ENCODE data around the gene FBXL20. TPM values are rescaled to one million over a fixed set of nuclear protein-coding genes. Genes with fewer than 3 reads are reported as not detected.

Gene FBXL20
- total RNA-seq, 1 experiment from 2014 or later = 6.8 TPM

DNA sequence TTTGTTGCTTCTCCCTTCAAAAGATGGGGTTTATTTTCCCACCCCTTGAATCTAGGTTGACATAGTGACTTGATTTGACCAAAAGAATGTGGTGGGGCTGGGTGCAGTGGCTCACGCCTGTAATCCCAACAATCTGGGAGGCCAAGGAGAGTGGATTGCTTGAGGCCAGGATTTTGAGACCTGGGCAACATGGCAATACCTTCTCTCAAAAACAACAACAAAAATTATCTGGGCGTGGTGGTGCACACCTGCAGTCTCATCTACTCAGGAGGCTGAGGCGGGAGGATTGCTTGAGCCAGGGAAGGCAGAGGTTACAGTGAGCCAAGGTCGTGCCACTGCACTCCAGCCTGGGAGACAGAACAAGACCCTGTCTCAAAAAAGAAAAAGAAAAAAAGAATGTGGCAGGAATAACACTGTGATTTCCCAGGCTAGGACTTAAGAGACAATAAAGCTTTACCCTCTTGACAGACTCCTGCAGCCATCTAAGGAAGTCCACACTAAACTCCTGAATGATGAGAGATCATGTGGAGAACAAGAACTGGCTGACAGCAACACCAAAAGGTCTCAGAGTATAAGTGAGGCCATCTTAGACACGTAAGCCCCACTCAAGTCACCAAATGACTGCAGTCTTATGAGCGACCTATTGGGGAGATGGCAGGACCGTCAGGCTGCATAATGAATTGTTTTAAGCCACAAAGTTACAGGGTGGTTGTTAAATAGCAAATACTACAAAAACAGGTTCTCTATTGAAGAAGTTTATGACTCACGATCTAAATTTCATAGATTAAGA lies 37.0 kb downstream of the FBXL20 start:
- no peak for DNase-seq (ENCODE audit: low spot score)
- Histone ChIP-seq H3K27ac (ENCODE audit: low read depth, low read length, poor library complexity, severe bottlenecking) (no peak overlapping the region), H3K9me3 (ENCODE audit: low read depth, low read length, poor library complexity, severe bottlenecking) (no peaks in the 10 kb centered on the region), H3K4me1 (ENCODE audit: insufficient read depth, low read length, poor library complexity, severe bottlenecking) (no peaks in the 10 kb centered on the region), H3K36me3 (ENCODE audit: insufficient read depth, low read length, poor library complexity, severe bottlenecking) (no peaks in the 10 kb centered on the region), H3K27me3 (replicated peaks; ENCODE audit: insufficient read depth, low read depth, low read length, poor library complexity) (no peaks in the 10 kb centered on the region), H3K4me3 (ENCODE audit: low read depth, low read length, poor library complexity, severe bottlenecking) (no peak overlapping the region)
- BruUV-seq (replicated peaks) = no TSS peak
- intact Hi-C loops (cut with micrococcal nuclease; ENCODE audit: unreplicated experiment) = no loop called here
- ChIA-PET CTCF (no interaction called here), POLR2A (ENCODE audit: low non-redundant PET) (no interaction called here)
- TF ChIP-seq, protein P1, sequence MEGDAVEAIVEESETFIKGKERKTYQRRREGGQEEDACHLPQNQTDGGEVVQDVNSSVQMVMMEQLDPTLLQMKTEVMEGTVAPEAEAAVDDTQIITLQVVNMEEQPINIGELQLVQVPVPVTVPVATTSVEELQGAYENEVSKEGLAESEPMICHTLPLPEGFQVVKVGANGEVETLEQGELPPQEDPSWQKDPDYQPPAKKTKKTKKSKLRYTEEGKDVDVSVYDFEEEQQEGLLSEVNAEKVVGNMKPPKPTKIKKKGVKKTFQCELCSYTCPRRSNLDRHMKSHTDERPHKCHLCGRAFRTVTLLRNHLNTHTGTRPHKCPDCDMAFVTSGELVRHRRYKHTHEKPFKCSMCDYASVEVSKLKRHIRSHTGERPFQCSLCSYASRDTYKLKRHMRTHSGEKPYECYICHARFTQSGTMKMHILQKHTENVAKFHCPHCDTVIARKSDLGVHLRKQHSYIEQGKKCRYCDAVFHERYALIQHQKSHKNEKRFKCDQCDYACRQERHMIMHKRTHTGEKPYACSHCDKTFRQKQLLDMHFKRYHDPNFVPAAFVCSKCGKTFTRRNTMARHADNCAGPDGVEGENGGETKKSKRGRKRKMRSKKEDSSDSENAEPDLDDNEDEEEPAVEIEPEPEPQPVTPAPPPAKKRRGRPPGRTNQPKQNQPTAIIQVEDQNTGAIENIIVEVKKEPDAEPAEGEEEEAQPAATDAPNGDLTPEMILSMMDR (conservative IDR thresholded peaks at IDR 0.05; ENCODE audit: low read depth, low read length) = no peak
- TF ChIP-seq EZH2 (IDR thresholded peaks at IDR 0.05; ENCODE audit: borderline replicate concordance, low read depth, low read length, poor library complexity, severe bottlenecking) = no peak

DNA sequence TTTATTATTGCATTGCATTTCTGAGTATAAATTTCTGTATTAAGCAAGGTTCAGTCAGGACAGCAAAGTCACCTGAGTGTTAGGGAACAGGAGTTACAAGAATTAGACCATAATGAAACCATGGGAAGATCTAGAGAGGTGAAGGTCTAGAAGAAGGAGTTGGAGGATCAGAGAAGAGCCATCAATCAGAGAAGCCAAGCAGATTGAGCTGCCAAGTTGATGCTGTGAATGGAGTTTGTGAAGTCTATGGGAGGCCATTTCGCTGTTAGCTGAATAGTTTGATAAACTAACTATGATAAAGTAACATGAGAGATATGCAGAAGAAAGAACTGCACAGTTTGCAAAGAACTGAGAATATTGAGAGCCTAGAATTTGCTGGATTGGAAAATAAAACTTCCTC lies 40.4 kb downstream of the FBXL20 start:
- Histone ChIP-seq H3K9me3 (ENCODE audit: low read depth, low read length, poor library complexity, severe bottlenecking) (no peaks in the 10 kb centered on the region), H3K4me3 (ENCODE audit: low read depth, low read length, poor library complexity, severe bottlenecking) (no peak overlapping the region), H3K4me1 (ENCODE audit: insufficient read depth, low read length, poor library complexity, severe bottlenecking) (no peaks in the 10 kb centered on the region), H3K27me3 (replicated peaks; ENCODE audit: insufficient read depth, low read depth, low read length, poor library complexity) (no peaks in the 10 kb centered on the region), H3K27ac (ENCODE audit: low read depth, low read length, poor library complexity, severe bottlenecking) (no peak overlapping the region), H3K36me3 (ENCODE audit: insufficient read depth, low read length, poor library complexity, severe bottlenecking) (no peaks in the 10 kb centered on the region)
- TF ChIP-seq EZH2 (IDR thresholded peaks at IDR 0.05; ENCODE audit: borderline replicate concordance, low read depth, low read length, poor library complexity, severe bottlenecking) = no peak
- TF ChIP-seq, protein P1 (conservative IDR thresholded peaks at IDR 0.05; ENCODE audit: low read depth, low read length) = no peak
- ChIA-PET CTCF (no interaction called here), POLR2A (ENCODE audit: low non-redundant PET) (no interaction called here)
- intact Hi-C loops (cut with micrococcal nuclease; ENCODE audit: unreplicated experiment) = no loop called here
- no peak for DNase-seq (ENCODE audit: low spot score)
- no TSS peak for BruUV-seq (replicated peaks)

DNA sequence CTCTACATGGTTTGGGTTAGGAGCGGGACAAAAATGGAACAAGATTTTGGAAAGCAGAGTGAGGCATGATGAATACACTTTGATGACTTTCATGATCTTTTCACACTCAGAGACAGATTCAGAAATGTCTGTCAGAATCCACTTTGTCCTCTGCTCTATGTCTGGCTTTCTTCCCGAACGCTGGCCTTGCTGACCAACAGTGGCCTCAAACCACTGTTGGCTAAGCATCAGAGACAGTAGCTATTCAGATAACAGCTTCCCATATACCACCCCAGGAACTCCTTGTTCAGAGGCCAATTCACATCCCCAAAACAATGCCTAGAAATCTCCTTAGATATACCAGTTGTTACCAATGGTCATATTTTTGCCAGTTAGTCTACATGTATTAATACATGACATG lies 40.9 kb downstream of the FBXL20 start:
- no peak for DNase-seq (ENCODE audit: low spot score)
- H3K4me3 ChIP-seq (ENCODE audit: low read depth, low read length, poor library complexity, severe bottlenecking) = no peak overlapping the region
- intact Hi-C loops (cut with micrococcal nuclease; ENCODE audit: unreplicated experiment) = no loop called here
- H3K27ac ChIP-seq (ENCODE audit: low read depth, low read length, poor library complexity, severe bottlenecking) = no peak overlapping the region
- no TSS peak for BruUV-seq (replicated peaks)
- ChIA-PET CTCF (no interaction called here), POLR2A (ENCODE audit: low non-redundant PET) (no interaction called here)
- no peaks in the 10 kb centered on the region for H3K36me3 ChIP-seq (ENCODE audit: insufficient read depth, low read length, poor library complexity, severe bottlenecking)
- H3K27me3 ChIP-seq (replicated peaks; ENCODE audit: insufficient read depth, low read depth, low read length, poor library complexity) = no peaks in the 10 kb centered on the region
- no peaks in the 10 kb centered on the region for H3K4me1 ChIP-seq (ENCODE audit: insufficient read depth, low read length, poor library complexity, severe bottlenecking)
- no peaks in the 10 kb centered on the region for H3K9me3 ChIP-seq (ENCODE audit: low read depth, low read length, poor library complexity, severe bottlenecking)
- TF ChIP-seq, protein P1 (conservative IDR thresholded peaks at IDR 0.05; ENCODE audit: low read depth, low read length) = no peak

All from A673 (cell line).